Chondrocyte (in vitro differentiated cells): ENCODE results near the gene SMOC1. TPM values are rescaled to one million over a fixed set of nuclear protein-coding genes. Genes with fewer than 3 reads are reported as not detected.

Experiments used
- DNase-seq: peaks from one replicate; pipeline ENCODE4 v3.0.0; 2021; ENCODE audit warnings: mixed read lengths, low spot score
- H3K27ac Mint-ChIP-seq: one replicate; pipeline ENCODE4 v1.8.0; 2021; ENCODE audit warnings: mild to moderate bottlenecking, moderate library complexity, mixed read lengths; ENCODE audit not compliant: unreplicated experiment
- H3K27me3 Mint-ChIP-seq: 2 replicates; pipeline ENCODE4 v1.8.0; 2021; ENCODE audit warnings: low read depth, mixed read lengths
- H3K36me3 Mint-ChIP-seq: 2 replicates; pipeline ENCODE4 v1.8.0; 2021; ENCODE audit warnings: low read depth, mixed read lengths
- H3K4me1 Mint-ChIP-seq: 2 replicates; pipeline ENCODE4 v1.8.0; 2021; ENCODE audit warnings: low read depth, mild to moderate bottlenecking, mixed read lengths
- H3K4me3 Mint-ChIP-seq: one replicate; pipeline ENCODE4 v1.8.0; 2021; ENCODE audit warnings: mild to moderate bottlenecking, moderate library complexity, mixed read lengths; ENCODE audit not compliant: unreplicated experiment
- H3K9me3 Mint-ChIP-seq: 2 replicates; pipeline ENCODE4 v1.8.0; 2021; ENCODE audit warnings: low read depth, mixed read lengths
- total RNA-seq: library from RNA; stranded (reverse); gene quantifications from 3 replicates; pipeline ENCODE4 v1.2.1, GENCODE V29; 2021
- TF ChIP-seq, protein P1 (sequence below): fragments of 200-600 bp; sonication (generic); IDR thresholded peaks from 2 replicates; pipeline ENCODE4 v1.5.0; 2021; ENCODE audit warnings: antibody characterized with exemption, mild to moderate bottlenecking, moderate library complexity

Gene SMOC1
- total RNA-seq, 1 donor from 2014 or later = 1.1 TPM

DNA sequence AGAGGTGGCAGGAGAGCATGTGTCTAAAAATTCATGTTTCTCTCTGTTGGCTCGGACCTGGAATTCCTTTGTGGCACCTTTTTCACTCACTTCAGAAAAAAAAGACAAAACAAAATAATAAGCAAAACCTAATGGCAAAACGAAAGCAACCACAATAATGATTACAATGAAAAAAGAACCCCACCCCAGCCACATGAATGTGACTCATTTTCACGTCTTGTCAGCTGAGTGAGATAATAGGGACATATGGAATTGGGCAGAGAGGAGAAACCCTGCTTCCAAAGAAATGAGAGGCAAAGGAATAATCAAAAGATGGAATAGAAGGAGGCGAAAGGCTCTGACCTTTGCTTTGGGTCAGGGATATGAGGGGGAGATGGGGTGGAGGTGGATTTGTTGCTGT lies 166.1 kb downstream of the SMOC1 start:
- DNase-seq = no peak
- H3K36me3 Mint-ChIP-seq = no peaks in the 10 kb centered on the region
- peaks cover 32% of the 10 kb centered on the region for H3K27me3 Mint-ChIP-seq
- no peaks in the 10 kb centered on the region for H3K9me3 Mint-ChIP-seq
- no peak overlapping the region for H3K4me3 Mint-ChIP-seq
- no peaks in the 10 kb centered on the region for H3K4me1 Mint-ChIP-seq
- TF ChIP-seq, protein P1, sequence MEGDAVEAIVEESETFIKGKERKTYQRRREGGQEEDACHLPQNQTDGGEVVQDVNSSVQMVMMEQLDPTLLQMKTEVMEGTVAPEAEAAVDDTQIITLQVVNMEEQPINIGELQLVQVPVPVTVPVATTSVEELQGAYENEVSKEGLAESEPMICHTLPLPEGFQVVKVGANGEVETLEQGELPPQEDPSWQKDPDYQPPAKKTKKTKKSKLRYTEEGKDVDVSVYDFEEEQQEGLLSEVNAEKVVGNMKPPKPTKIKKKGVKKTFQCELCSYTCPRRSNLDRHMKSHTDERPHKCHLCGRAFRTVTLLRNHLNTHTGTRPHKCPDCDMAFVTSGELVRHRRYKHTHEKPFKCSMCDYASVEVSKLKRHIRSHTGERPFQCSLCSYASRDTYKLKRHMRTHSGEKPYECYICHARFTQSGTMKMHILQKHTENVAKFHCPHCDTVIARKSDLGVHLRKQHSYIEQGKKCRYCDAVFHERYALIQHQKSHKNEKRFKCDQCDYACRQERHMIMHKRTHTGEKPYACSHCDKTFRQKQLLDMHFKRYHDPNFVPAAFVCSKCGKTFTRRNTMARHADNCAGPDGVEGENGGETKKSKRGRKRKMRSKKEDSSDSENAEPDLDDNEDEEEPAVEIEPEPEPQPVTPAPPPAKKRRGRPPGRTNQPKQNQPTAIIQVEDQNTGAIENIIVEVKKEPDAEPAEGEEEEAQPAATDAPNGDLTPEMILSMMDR = no peak
- no peak overlapping the region for H3K27ac Mint-ChIP-seq

DNA sequence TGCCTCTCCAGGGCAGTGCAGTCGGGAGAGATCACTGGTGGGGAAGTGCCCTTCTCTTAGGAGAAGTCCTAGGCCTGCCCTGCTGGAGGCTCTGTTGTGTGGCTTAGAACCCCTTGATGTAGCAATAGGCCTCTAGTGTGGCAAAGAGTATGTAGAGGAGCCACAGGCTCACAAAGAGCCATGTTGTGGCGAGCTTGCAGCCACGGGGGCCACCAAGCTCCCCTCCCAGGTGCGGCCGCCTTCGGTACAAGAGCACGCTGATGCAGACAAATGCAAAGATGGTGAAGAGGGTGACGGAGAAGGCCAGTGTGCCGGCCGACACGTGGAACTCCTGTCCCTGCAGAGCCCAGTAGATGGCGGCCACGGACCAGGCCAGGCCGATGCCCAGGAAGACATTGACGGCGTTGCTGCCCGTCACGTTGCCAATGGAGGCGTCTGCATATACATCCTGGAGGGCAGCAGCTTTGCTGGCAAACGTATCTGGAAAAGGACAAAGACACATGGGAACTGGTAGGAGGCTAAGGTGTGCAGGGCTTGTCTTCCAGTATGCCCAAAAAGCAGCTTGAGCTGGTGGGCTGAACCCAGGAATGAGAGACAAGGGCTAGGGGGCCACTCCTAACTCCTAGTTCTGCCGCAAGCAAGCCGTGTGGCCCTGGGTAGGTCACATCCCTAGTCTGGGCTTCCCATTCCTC lies 166.8 kb downstream of the SMOC1 start:
- H3K9me3 Mint-ChIP-seq = no peaks in the 10 kb centered on the region
- H3K27me3 Mint-ChIP-seq = peaks cover 31% of the 10 kb centered on the region
- H3K4me3 Mint-ChIP-seq = no peak overlapping the region
- no peak overlapping the region for H3K27ac Mint-ChIP-seq
- no peaks in the 10 kb centered on the region for H3K36me3 Mint-ChIP-seq
- TF ChIP-seq, protein P1 = peak; percentile 83
- no peak for DNase-seq
- H3K4me1 Mint-ChIP-seq = no peaks in the 10 kb centered on the region

DNA sequence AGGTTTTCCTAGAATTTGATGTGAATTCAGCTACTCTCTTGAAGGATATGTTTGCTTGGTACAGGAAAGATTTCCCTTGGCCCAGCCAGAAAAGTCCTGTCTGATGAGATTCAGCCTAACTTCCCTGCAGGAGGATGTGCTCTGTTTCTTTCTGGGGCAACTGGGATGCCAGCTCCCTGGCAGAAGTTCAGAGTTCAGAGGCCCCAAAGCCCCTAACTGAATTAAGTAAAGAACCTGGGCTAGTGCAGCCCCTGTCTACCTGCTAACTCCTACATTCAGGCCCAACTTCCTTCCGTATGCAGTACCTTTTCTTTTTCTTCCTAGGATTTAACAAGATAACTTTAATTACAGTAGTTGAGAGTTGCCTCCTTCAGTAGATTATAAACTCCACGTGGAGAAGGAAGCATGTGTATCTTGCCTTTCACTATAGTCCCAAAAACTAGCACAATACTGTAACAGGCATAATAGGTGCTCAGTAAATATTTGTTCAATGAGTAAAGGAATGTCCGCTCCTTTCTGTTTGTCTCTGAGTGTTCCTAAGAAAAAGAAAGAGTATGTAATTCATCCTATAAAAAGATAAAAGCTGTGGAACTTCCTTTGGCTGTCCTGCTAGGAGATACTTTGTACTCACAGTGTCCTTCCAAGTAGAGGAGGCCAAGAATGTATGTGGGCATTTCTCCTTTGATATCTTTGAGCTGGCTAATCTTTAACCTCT lies 168.5 kb downstream of the SMOC1 start:
- Mint-ChIP-seq H3K4me1 (no peaks in the 10 kb centered on the region), H3K27ac (no peak overlapping the region), H3K36me3 (no peaks in the 10 kb centered on the region), H3K4me3 (no peak overlapping the region), H3K9me3 (no peaks in the 10 kb centered on the region), H3K27me3 (peaks cover 19% of the 10 kb centered on the region)
- TF ChIP-seq, protein P1 = no peak
- DNase-seq = no peak

DNA sequence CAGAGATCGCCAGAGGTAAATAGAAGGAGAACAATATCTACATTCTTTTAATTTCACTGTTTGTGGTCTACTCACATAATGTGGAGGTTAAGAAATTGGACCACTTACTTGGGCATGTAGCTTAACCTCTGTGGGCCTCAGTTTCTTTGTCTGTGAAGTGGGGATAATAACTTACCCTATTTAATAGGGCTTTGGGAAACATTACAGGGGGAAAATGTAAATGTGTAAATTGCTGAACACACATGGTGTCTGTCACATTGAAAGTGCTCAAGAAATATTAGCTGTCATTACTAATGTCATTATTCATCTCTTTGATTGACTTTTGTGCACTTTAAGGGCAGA lies 169.1 kb downstream of the SMOC1 start:
- TF ChIP-seq, protein P1 = no peak
- Mint-ChIP-seq H3K36me3 (no peaks in the 10 kb centered on the region), H3K9me3 (no peaks in the 10 kb centered on the region), H3K4me1 (no peaks in the 10 kb centered on the region), H3K27ac (no peak overlapping the region), H3K27me3 (peaks cover 16% of the 10 kb centered on the region), H3K4me3 (no peak overlapping the region)
- DNase-seq = no peak

DNA sequence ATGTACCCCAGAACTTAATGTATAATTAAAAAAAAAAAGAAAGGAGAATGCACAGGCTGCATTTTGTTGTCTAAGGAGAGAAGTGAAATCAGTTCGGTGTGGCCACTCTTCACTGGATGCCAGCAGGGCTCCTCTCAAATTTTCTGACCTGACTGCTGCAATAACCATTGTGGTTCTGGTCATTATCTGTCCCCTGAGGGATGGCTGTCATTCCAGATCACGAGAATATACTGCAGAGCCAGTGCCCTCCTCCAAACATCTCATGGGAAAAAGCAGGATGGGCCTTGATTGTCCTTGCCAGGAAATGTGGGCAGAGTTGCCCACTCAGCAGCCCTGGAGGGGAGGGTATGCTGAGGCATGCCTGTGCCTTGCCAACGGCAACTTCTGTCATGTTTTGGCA lies 170.4 kb downstream of the SMOC1 start:
- no peak overlapping the region for H3K4me3 Mint-ChIP-seq
- TF ChIP-seq, protein P1 = no peak
- H3K36me3 Mint-ChIP-seq = no peaks in the 10 kb centered on the region
- H3K9me3 Mint-ChIP-seq = no peaks in the 10 kb centered on the region
- peaks cover 15% of the 10 kb centered on the region for H3K27me3 Mint-ChIP-seq
- H3K4me1 Mint-ChIP-seq = no peaks in the 10 kb centered on the region
- no peak overlapping the region for H3K27ac Mint-ChIP-seq
- DNase-seq = no peak
